HPDE6-E6E7 (cell line): Measurements from ENCODE around the gene PADI3.

Source experiments
- DNase-seq: peaks from one replicate; pipeline ENCODE4 v3.0.0; 2011; ENCODE audit warnings: missing footprints; ENCODE audit errors: extremely low spot score

Gene PADI3

GRCh38 chr1:17248781-17249180, at the start of gene PADI3:
TSS of gene PADI3 (plus strand) at chr1:17249098. CDS start at chr1:17249138, 40 bp downstream.
- DNase-seq = peak; percentile 42

GRCh38 chr1:17199267-17200044, 49.4 kb upstream of the PADI3 start:
- DNase-seq = no peak

DNA sequence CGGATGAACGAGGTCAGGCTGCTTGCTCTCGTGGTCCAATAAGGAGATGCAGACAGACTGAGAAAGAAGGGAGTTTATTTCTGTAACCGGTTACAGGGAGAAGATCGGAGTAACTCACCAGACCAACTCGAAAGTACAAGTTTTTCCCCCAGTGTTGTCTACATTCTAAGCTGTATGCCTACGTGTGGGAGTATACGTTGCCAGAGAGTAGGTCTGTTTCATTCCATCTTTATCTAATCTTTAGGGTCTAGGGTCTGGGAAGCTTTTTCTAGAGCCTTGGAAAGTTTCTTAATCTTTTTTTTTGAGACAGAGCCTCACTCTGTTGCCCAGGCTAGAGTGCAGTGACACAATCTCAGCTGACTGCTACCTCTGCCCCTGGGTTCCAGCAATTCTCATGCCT, 48.7 kb upstream of the PADI3 start:
- DNase-seq = no peak

GRCh38 chr1:17200756-17201155, 48.1 kb upstream of the PADI3 start:
- DNase-seq = no peak

DNA sequence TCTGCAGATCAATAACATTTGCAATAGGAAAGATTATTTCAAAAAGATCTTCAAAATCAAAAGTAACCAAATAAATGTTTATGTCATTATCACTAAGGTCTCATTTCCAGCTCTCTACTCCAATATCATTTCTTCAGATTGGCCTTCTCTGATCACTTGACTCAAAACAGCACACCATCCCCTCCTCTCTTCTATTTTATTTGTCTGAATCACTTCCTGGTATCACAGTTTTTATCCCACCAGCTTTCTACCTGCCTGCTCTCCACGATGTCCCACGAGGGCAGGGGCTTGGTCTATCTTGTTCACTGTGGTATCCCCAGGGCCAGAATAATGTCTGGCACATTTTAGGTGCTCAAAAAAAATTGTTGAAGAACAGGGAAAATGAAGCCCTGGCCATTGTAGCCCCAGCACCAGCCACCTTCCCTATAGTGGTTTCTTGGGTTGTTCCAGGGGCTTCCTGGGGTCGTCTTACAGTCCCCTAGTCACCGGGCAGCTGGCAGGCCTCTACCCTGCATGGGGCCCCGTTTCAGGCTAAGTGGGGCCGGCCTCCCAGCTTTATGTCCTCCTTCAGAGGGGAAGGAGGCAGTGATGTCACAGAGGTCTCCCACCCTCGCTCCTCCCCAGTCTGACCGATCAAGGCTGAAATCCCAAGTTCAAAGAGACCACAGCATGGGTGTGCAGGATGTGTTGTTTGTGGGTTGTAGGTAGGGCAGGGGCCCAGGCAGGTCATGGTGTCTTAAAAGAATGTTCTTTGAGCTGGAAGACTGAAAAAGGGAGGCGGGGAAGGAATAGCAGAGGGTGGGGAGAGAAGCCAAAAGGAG, 47.5 kb upstream of the PADI3 start:
- DNase-seq = no peak

DNA sequence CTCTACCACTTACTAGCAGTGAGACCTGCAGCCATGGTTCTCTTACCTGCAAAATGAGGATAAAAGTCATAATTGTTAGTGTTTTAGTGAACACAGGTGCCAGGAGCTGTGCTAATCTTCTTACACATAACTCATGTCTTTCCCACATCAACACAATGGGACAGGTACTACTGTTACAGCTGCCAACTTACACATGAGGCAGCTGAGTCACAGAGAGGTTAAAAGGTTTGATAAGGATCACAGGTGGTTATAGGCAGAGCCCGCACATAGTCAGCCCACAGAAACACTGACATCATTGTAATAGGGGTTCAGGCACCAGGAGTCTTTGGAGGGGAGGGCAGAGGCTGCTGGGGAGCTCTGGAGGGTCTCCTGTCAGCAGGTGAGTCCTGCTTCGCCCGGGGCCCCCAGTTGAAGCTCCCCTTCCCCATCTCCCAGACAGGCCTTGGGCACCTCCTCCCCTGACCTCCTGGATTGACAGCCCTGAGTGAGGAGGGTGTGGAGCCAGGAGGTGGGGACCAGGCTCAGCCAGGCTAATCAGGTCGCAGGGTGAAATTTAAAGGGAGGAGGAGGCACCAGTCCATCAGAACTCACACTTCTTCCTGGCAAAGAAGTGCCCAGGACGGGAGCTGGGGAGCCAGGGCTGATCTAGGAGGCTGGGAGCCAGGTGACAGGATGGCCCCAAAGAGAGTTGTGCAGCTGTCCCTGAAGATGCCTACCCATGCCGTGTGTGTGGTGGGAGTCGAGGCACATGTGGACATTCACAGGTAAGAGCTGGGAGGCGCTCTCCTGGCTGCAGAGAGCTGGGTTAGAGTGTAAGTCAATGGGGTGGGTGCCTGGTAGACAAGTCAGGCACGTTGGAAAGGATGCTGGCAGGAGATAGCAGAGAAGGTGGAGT, 44.1 kb upstream of the PADI3 start, which contains the start of gene PADI1:
TSS of gene PADI1 (plus strand) at position 583 of the 895 bp plus-strand sequence. CDS start at position 673, 90 bp downstream.
- no peak for DNase-seq

DNA sequence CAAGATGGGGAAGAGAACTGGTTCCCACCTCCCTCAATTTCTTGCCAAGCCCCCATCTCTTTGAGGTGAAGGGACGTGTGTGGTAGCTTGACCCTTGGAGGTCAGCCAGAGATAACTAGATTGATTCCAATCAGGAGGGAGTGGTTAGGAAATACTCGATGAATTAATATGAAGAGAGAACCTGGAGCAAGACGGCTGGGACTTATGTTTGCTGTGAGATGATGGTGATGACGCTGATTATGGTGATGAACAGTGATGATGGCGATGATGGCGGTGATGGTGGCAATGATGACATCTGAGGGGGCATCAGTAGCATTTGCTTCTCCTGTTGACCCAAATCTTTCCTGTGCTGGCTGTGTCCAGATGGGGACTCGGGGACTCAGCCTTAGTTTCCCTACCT, 43.2 kb upstream of the PADI3 start:
- DNase-seq = no peak

- no peak for DNase-seq
These were observed 42.7 kb upstream of the PADI3 start for GRCh38 chr1:17206196-17206595.

GRCh38 chr1:17207046-17207445, 41.9 kb upstream of the PADI3 start:
- no peak for DNase-seq

- DNase-seq = no peak
These were observed 41.4 kb upstream of the PADI3 start for GRCh38 chr1:17207540-17207939.

DNA sequence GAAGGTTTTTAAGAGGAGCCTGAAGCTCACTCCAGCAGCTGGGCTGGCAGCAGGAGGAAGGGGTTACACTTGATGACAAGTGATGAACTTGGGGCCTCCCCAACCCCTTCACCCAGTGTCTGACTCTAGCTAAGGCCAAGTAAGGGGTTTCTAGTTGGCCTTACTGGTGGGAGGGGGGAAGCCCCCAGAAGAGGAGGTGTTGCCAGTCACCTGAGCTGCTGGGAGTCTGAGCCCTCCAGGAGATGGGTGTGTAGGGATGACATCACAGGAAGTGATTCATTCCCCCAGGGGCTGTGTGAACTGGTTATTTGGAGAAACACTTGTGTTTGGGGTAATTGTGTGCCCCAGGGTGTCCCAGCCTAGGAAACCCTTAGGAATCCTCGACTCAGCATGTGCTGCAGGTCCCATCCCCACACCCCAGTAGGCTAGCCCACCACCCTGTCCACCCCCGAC, 40.9 kb upstream of the PADI3 start:
- DNase-seq = peak; percentile 91

GRCh38 chr1:17208546-17208945, 40.4 kb upstream of the PADI3 start:
- no peak for DNase-seq

DNA sequence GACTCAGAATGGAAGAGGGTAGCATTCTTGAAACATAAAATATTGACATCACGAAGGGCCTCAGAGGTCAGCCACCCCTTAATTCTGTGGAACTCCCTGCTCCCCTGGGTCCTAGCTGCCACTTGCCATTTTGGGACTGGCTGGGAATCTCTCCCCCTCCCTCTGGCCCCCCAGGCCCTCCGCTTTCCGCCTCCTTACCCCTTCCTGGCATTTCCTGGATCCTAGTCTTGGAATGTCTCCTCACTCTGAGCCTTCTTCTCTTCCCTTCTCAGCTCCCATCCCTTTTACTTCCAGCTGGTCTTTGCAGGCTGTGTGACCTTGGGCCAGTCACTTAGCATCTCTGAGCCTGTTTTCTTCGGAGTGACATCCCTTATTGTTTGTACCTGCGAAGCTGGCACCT, 39.5 kb upstream of the PADI3 start:
- no peak for DNase-seq

DNA sequence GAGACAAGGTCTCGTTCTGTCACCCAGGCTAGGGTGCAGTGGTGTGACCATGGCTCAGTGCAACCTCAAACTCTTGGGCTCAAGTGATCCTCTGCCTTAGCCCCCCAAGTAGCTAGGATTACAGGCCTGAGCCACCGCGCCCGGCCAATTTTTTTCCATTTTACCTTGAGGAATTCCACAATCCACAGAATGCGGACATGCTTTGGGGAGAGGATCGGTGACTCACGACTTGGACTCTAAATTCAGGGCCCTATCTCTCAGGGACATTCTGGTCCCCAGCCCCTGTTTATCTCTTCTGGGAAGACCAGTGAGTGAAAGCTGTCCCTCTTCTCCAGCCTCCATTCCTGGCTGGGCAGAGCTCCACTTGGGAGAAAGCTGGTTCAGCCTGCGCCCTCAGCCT, 38.7 kb upstream of the PADI3 start:
- no peak for DNase-seq

- DNase-seq = no peak
These were observed 37.5 kb upstream of the PADI3 start for GRCh38 chr1:17211377-17211776.

DNA sequence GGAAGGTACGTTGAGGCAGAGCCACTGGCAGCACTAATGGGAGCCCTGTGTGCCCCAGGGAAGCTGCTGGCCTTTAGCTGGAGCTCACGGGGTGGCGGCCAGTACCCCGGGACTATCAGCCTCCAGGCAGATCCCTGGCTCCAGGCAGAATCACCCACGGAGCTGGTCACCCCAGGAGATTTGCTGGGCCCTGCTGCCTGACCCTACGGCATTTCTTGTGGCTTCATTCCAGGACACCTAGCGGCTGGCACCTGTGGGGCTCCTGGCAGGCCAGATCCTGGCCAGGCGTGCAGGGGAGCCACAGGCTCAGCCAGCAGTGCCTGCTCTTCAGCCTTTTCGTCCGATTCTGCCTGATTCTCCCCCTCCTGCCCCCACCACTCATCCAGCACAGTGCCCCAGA, 36.9 kb upstream of the PADI3 start:
- DNase-seq = peak; percentile 60

DNA sequence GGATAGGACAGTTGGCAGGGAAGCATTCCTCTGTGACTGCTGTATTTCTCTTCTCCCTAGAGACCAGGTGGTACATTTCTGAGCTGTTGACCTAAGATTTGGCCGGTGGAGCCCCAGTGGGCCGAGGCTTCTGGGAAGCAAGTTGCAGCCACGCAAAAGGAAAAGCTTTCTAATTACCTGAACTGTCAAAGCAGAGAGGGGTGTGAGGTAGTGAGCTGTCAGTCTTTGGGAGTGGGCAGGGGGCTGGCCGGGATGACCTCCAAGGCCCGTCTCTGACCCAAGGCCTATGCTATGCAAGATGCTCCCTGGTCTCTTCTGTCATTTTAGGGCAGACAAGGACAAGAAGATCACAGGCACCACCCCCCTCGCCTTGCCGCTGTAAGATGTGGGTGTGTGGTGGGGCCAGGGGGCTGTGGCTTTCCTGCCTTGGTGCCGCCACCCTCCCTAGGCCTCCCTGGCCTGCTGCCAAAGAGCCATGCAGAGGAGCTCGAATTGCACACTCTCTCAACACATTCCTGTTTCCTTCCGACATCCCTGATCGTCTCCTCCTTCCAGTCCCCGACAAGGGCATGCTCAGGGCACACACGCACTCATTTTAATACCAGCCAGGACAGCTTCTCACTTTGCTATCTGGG, 36.3 kb upstream of the PADI3 start:
- DNase-seq = no peak

GRCh38 chr1:17213148-17213781, 35.6 kb upstream of the PADI3 start:
- no peak for DNase-seq

DNA sequence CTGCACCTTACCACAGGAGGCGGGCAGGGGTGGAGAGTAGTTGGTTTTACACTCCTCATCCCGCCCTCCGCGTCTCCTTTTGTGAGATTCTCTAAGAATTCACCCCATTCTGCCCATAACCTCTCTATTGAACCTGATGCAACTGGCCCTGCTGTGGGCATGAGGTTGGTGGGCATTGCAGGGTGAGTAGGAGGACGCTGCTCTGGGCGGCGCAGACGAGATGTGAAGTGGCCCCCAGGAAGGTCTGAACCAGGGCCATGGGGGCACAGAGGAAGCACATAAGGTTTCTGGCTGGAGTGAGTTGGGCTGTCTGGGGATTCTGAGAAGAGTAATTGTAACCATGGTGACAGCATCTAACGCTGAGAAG, 35.1 kb upstream of the PADI3 start:
- no peak for DNase-seq

- DNase-seq = peak; percentile 90
These were observed 33.9 kb upstream of the PADI3 start for GRCh38 chr1:17214876-17215544.
